SJSA1 (cell line): ENCODE results near the gene GRID1. TPM values are rescaled to one million over a fixed set of nuclear protein-coding genes. Genes with fewer than 3 reads are reported as not detected.

Experiments used
- DNase-seq, 2 experiments: peaks; one replicate each; pipeline ENCODE4 v3.0.0-alpha.2; 2015 to 2020; ENCODE audit warnings: low spot score in 2 of 2, low read depth in 1 of 2
- H3K27ac ChIP-seq: fragments of 250-450 bp; sonication (Bioruptor Pico); 2 replicates; pipeline ENCODE4 v1.5.1; 2020; ENCODE audit warnings: mild to moderate bottlenecking, moderate library complexity
- H3K27me3 ChIP-seq: fragments of 250-450 bp; sonication (Bioruptor Pico); replicated peaks from 2 replicates; pipeline ENCODE4 v1.5.1; 2020; ENCODE audit warnings: mild to moderate bottlenecking, moderate library complexity
- H3K36me3 ChIP-seq: fragments of 250-450 bp; sonication (Bioruptor Pico); 2 replicates; pipeline ENCODE4 v1.5.1; 2020; ENCODE audit warnings: mild to moderate bottlenecking
- H3K4me1 ChIP-seq: fragments of 250-450 bp; sonication (Bioruptor Pico); replicated peaks from 2 replicates; pipeline ENCODE4 v1.6.1; 2021; ENCODE audit warnings: mild to moderate bottlenecking
- H3K4me3 ChIP-seq: fragments of 250-450 bp; sonication (Bioruptor Pico); 2 replicates; pipeline ENCODE4 v1.5.1; 2020; ENCODE audit warnings: mild to moderate bottlenecking
- H3K9me3 ChIP-seq: fragments of 250-450 bp; sonication (Bioruptor Pico); replicated peaks from 2 replicates; pipeline ENCODE4 v1.5.1; 2020; ENCODE audit warnings: mild to moderate bottlenecking
- total RNA-seq: library from RNA; depleted of rRNA; stranded (reverse); fragments of >200 nt; shearing (Covaris generic); gene quantifications from 2 replicates; pipeline ENCODE4 v1.2.3, GENCODE V29; 2014

Gene GRID1
- total RNA-seq, 1 experiment from 2014 or later: 0.05 TPM

DNA sequence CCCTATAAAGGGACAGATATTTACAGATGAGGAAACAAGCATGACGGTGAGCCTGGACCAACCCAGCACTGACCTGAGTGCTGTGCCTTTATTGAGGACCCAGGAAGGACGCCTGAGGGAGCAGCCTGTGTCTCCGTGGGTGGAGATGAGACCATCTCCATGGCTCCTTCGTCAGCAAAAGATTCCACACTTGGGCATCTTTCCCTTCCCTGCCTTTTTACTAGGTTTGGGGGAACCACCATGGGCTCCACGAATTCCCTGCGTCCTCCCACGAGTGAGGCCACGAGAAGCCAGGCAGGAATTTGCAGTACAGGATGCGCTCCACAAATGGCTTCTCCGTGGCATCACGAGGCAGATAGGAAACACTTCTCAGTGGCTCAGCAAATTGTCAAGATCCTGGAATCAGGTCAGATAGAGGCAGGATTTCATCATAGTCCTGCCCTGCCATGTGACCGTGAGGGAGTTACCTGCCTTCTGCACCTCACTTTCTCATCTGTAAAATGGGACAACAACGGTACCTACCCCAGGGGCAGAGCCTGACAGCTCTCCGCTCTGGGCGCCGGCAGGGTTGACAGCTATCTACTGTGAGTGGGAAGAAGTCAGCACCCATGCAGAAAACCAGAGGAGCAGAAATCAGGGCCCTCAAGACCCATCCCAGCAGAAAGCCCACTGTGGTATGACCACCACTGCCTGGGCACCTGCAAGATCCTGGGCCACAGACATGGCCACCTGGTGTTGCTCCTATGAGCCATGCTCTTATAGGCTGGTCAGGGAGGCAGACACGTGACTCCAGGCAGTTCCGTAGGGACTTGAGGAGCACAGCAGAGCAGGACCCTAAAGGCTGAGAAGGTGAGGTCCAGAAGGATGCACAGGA, 80.1 kb downstream of the GRID1 start:
- H3K9me3 ChIP-seq: no peaks in the 10 kb centered on the region; the same call in 1 of the 2 replicates
- H3K27ac ChIP-seq: no peak overlapping the region
- no peaks in the 10 kb centered on the region for H3K4me1 ChIP-seq
- no peaks in the 10 kb centered on the region for H3K36me3 ChIP-seq
- H3K27me3 ChIP-seq: no peaks in the 10 kb centered on the region
- peak in 1 of 2 experiments; percentile 16 for DNase-seq
- no peak overlapping the region for H3K4me3 ChIP-seq

DNA sequence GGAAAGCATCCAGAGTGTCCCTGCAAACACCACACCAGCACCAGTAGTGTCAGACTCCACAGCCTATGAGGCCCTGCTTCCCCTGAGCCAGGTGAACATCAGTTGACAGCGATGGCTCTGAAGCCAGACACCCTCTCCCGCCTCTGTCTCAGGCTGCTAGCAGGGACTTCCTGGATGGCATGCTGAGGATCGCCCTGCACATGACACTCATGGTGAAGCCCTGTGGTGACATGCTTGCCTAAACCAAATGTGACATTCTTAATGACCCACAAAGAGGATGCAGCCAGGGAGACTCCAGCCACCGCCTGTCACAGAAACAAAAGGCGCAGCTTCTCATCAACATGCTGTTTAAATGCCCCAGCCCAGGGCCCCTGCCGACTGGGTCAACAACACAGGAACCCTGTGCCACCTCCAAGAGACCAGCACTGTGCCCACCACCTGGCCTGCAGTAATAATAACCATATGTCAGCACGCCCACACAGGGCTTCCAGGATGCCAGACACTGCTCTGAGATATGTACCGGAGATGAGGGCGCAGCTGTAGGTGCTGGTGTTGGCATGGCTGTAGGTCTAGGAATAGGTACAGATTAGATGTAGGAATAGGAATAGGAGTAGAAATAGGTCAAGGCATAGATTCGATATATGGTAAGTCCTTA, 81.3 kb downstream of the GRID1 start:
- Histone ChIP-seq H3K27ac (no peak overlapping the region), H3K4me1 (no peaks in the 10 kb centered on the region), H3K36me3 (no peaks in the 10 kb centered on the region), H3K4me3 (no peak overlapping the region), H3K9me3 (no peaks in the 10 kb centered on the region; the same call in 1 of the 2 replicates), H3K27me3 (no peaks in the 10 kb centered on the region)
- DNase-seq: peak in 1 of 2 experiments; percentile 36

DNA sequence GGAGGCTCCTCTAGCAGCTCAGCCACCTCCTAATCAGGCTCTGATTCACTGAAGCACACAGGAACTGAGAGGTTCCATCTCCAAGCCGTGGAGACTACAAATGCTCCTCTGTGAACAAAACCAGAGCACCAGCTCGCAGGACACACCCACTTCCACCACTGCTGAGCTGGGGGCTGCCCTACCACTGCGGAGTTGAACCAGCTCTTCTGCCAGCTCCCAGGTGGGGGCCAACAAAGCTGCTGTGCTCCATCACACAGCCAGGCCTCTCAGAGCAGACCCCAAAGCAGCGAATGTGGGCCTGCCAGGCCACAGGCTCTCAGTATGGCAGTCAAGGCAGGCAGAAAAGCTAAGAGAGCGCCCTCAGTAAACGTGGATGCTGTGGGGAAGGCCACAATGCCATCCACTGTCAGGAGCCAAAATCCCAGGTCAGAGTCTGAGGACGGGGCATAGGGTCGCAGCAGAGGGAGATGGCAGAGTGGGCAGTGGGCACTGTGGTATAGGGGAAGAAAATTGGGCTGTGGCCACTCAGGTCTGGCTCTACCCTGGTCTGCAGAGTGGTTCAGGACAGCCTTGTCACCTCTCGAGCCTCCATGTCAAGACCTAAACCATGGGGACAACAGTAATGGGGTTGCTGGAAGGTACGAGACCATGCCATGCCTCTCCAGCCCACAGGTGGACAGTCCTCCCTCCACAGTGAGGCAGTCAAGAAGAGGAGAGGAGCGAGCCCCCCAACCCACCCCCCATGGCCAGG, 82.1 kb downstream of the GRID1 start:
- Histone ChIP-seq H3K4me3 (no peak overlapping the region), H3K9me3 (no peaks in the 10 kb centered on the region; the same call in 1 of the 2 replicates), H3K4me1 (no peaks in the 10 kb centered on the region), H3K36me3 (no peaks in the 10 kb centered on the region), H3K27me3 (no peaks in the 10 kb centered on the region), H3K27ac (no peak overlapping the region)
- peak in 1 of 2 experiments; percentile 36 for DNase-seq

DNA sequence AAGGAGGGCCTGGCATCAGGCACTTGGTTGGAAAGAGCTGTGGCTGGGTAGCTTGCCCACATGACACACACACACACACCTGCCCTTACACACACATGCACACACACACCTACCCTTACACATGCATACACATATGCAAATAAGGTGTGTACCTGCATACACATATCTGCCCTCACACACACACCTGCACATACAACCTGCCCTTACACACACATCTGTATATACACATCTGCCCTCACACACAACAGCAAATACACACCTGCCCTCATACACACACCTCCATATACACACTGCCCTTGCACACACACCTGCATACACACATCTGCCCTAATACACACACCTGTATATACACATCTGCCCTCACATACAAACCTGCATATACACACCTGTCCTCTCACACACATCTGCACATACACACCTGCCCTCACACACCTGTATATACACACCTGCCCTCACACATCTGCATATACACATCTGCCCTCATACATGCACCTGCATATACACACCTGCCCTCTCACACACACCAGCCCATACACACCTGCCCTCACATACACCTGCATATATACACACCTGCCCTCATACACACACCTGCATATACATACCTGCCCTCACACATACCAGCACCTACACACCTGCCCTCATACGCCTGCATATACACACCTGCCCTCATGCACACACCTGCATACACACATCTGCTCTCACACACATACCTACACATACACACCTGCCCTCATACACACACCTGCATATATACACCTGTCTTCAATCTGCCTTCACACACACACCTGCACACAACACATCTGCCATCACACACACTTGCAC, 82.9 kb downstream of the GRID1 start:
- H3K4me1 ChIP-seq: no peaks in the 10 kb centered on the region
- no peaks in the 10 kb centered on the region for H3K36me3 ChIP-seq
- no peaks in the 10 kb centered on the region for H3K27me3 ChIP-seq
- no peak for DNase-seq
- no peak overlapping the region for H3K27ac ChIP-seq
- no peak overlapping the region for H3K4me3 ChIP-seq
- H3K9me3 ChIP-seq: no peaks in the 10 kb centered on the region; the same call in 1 of the 2 replicates

DNA sequence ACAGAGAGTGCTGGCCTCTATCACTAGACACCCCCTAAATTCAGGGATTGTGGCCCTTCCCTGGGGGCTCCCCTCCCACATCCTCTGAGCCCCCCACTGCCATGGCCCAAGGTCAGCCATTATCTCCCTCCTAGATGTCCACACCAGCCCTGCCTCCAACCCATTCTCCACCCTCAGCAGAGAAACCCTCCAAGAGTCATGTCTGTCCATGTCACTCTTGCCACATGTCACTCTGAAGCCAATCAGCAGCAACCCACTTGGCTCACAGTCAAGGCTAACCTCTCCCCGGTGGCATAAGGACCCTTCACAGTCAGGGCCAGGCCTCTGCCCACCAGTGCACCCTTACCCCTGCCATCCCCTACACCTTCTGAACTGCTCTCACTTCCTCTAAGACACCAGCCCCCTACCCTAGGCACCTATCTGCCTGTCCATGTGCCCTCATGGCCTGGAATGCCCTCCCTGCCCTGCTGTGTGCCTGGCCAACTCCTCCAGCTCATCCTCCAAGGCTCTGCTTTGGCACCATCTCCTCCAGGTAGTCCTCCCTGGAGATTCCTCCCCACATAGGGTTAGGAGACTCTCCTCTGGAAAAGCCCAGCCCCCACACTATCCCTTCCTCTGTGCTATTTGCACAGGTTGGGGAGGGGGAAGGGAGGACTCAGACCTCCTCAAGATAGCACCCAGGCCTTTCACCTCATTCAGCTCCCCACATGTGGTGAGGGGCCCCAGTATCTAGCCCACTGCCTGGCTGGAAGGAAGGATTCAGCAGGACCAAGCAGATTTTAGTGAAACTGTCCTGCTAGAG, 83.7 kb downstream of the GRID1 start:
- Histone ChIP-seq H3K4me1 (no peaks in the 10 kb centered on the region), H3K9me3 (no peaks in the 10 kb centered on the region; the same call in 1 of the 2 replicates)

DNA sequence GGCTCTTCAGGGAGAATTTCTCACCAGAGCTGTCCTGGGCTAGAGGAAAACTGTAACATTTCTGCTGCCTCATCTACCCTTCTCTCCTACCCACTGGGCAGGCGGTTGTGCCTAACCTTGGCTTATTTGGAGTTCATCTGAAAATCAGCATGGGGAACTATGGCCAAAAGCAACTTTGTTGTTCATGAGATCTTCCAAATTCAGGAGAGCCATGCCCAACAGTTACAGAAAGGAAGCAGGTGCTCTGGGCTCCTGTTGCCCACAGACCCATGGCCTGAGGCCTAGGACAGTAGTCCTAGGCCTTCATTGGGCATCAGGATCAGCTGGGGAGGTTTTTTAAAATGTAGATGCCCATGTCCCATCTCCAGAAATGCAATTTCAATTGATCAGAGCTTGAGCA, 85.2 kb downstream of the GRID1 start:
- no peaks in the 10 kb centered on the region for H3K4me1 ChIP-seq
- no peaks in the 10 kb centered on the region for H3K27me3 ChIP-seq
- no peak overlapping the region for H3K27ac ChIP-seq
- H3K9me3 ChIP-seq: no peaks in the 10 kb centered on the region; the same call in 1 of the 2 replicates
- peak in 1 of 2 experiments; percentile 5 for DNase-seq
- H3K4me3 ChIP-seq: no peak overlapping the region
- H3K36me3 ChIP-seq: no peaks in the 10 kb centered on the region

More for the DNA sequence above, 83.7 kb downstream of the GRID1 start:
- H3K4me3 ChIP-seq: no peak overlapping the region
- no peaks in the 10 kb centered on the region for H3K27me3 ChIP-seq
- H3K27ac ChIP-seq: no peak overlapping the region
- H3K36me3 ChIP-seq: no peaks in the 10 kb centered on the region
- DNase-seq: peak in 1 of 2 experiments; percentile 25

DNA sequence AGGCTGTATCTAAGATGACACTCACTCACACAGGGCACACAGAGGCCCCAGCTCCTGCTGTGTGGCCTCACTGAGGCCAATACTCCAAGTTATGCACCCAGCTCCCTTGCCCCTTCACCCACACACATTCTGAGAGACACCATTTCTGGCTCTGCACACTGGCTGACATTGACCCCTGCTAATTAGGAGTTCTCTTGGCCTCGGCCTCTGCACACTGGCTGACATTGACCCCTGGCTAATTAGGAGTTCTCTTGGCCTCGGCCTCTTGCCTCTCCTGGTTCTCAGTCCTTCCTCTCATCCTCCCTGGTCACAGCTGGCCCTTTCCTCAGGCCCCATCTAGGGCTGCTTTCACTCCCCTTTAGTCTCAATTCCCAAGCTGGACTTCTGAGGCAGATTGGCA, 97.3 kb downstream of the GRID1 start:
- Histone ChIP-seq H3K4me1 (no peaks in the 10 kb centered on the region), H3K9me3 (no peaks in the 10 kb centered on the region), H3K4me3 (no peak overlapping the region), H3K36me3 (no peaks in the 10 kb centered on the region), H3K27ac (no peak overlapping the region), H3K27me3 (no peaks in the 10 kb centered on the region)
- peak in 1 of 2 experiments; percentile 20 for DNase-seq

DNA sequence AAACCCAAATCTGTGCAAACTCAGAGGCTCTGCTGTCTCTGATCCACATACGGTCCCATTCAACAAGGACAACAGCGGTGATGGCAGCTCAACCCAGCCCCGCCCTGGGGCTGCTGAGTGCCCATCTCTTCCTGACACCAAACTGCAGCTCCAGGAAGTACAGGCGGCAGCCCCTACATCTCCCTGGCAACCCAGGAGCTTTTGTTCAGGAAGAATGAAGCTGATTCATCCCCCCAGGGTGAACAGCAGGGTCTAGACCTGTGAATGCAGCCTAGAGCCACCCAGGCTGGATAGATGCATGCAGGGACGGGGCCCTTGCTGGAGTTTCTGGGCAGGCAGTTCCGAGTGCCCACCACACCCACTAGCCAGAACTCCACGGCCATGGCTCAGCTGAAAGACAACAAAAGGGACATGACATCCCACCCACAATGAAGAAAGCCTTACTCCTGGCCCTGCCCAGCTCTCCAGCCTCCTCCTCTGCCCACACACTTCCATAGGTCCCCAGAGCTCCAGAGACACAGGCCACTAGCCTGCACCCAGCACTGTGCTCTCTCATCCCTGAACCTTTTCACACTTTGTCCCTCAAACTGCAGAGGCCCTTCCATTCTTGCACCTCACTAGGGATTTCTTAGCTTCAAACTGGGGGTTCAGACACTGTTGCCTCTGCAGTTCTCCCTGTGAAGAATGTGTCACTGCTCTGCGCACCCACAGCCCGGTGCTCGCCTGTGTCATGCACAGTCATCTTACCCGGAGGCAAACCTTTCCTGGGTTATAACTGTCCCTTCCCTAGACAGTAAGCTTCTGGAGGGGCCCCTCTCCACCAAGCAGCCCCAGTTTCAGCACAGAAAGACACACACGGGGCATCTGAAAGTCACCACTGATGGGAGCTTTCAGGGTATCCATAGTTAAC, 99.1 kb downstream of the GRID1 start:
- Histone ChIP-seq H3K27ac (no peak overlapping the region), H3K4me3 (no peak overlapping the region), H3K9me3 (no peaks in the 10 kb centered on the region), H3K27me3 (no peaks in the 10 kb centered on the region), H3K36me3 (no peaks in the 10 kb centered on the region), H3K4me1 (no peaks in the 10 kb centered on the region)
- DNase-seq: peak in 1 of 2 experiments; percentile 42

DNA sequence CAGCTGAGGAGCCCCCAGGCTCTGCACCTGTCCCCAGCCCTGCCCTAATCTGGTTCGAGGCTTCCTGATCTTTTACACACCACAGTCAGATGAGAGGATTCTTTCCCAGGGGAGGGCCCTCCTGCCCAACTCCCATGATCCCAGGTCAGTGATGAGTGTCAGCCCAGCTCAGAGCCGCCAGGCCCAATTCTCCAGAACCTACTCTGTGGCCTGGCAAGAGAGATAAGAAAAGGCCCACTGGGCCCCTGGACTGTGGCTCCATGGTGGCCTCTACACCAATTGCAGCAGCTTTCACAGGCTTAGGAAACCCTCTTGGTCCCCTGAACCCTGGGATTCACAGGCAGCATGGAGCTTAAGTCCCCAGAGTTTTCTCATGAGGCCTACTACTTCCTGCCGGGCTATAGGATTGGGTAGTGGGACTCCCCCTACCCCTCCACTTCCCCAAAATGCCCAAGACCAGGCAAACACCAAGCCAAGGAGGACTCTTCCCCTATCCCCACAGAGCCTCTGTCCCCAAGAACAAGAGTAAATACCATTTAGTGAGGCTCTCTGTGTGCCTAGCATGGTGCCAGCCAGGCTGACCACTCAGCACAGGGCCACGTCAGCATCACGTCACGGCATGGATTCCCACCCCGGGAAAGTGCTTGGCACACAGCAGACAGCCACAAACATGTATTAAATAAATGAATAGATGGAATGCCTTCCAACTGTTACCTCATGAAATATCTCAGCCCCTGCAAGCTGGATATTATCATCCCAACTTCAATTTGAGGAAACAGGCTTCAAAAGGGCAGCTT, 100.0 kb downstream of the GRID1 start:
- no peak overlapping the region for H3K27ac ChIP-seq
- H3K9me3 ChIP-seq: no peaks in the 10 kb centered on the region
- H3K4me1 ChIP-seq: no peaks in the 10 kb centered on the region
- H3K4me3 ChIP-seq: no peak overlapping the region
- H3K36me3 ChIP-seq: no peaks in the 10 kb centered on the region
- no peaks in the 10 kb centered on the region for H3K27me3 ChIP-seq
- DNase-seq: peak in 1 of 2 experiments; percentile 25

DNA sequence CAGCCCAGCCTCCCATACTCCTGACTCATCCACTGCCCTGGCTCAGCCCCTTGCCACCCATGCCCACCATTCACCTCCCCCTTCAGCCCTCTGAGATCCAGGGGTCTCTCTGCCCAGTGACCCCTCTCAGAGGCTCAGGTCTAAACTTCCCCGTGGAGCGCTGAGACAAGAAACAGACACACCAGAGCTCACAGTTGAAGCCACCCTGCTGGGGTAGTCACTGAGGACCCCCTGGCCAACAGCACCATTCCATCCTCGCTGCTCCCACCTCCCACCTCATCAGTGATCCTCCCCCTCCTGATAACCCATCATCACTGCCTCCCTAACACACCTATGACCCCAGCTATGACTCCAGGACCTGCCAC, 100.7 kb downstream of the GRID1 start:
- Histone ChIP-seq H3K36me3 (no peaks in the 10 kb centered on the region), H3K27ac (no peak overlapping the region), H3K4me3 (no peak overlapping the region), H3K4me1 (no peaks in the 10 kb centered on the region), H3K27me3 (no peaks in the 10 kb centered on the region), H3K9me3 (no peaks in the 10 kb centered on the region)
- peak in 1 of 2 experiments; percentile 28 for DNase-seq

DNA sequence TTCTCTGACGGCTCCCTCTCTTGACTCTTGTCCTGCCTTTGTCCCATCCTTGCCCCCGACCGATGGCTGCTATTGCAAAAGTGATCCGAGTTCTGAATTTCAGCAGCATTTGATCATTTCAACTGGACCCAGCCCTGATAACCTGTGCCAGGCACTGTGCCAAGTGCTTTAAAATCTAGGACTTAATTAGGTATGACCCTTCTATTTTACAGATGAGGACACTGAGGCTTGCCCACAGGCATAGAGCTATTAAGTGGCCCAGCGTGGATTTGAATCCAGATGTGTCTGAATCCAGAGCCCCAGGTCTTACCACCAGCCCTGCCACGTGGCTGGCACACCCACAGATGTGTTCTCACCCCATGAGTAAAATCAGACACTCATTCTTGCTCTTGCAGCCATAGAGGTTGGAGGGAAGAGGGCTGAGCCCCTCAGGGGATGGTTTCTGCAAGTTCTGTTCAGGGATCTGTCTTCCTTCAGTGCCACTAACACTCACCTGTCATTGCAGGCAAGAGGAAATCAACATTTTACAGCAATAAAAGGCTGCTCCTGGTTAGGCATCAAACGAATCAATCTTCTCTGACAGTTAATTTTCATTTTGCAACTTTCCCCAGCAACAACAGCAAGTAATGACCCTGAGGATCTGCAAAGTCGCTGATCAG, 101.2 kb downstream of the GRID1 start:
- H3K4me1 ChIP-seq: no peaks in the 10 kb centered on the region
- no peak overlapping the region for H3K27ac ChIP-seq
- no peaks in the 10 kb centered on the region for H3K36me3 ChIP-seq

More for the DNA sequence above, 101.2 kb downstream of the GRID1 start:
- Histone ChIP-seq H3K27me3 (no peaks in the 10 kb centered on the region), H3K4me3 (no peak overlapping the region), H3K9me3 (no peaks in the 10 kb centered on the region)
- DNase-seq: peak in 1 of 2 experiments; percentile 31
